Lung (tissue), 12 donors: Measurements from ENCODE around the gene AUTS2. TPM values are rescaled to one million over a fixed set of nuclear protein-coding genes. Genes with fewer than 3 reads are reported as not detected.
"Not testable (repeated sequence)": the region's sequence is repeated elsewhere in the genome, so short reads cannot be mapped to it uniquely, and the experiment has no call there.

Source experiments
- ATAC-seq: fragments of 200-7000 bp; cut with Tn5 transposase; one replicate; pipeline ENCODE4 v1.9.1; 2020; ENCODE audit warnings: moderate number of reproducible peaks; ENCODE audit not compliant: insufficient read depth, low FRiP score
- DNase-seq, 3 donors: peaks; one replicate each; pipeline ENCODE4 v3.0.0-alpha.2; 2013 to 2017
- H3K27ac ChIP-seq, 2 donors: one replicate each; pipeline ENCODE4 v1.5.1; 2013; ENCODE audit warnings: mild to moderate bottlenecking in 2 of 2, moderate library complexity in 2 of 2, control low read depth in 1 of 2, inconsistent platforms in 1 of 2, low read depth in 1 of 2, low read length in 1 of 2
- H3K27me3 ChIP-seq, 3 donors: one replicate each; pipeline ENCODE4 v1.5.1; 2013; ENCODE audit warnings: low read length in 2 of 3; ENCODE audit not compliant: control insufficient read depth in 3 of 3, insufficient read depth in 3 of 3
- H3K36me3 ChIP-seq, 4 donors: one replicate each; pipeline ENCODE4 v1.5.1; 2013; ENCODE audit warnings: low read length in 4 of 4, mild to moderate bottlenecking in 1 of 4, moderate library complexity in 1 of 4; ENCODE audit not compliant: control insufficient read depth in 4 of 4, insufficient read depth in 4 of 4
- H3K4me1 ChIP-seq, 5 donors: one replicate each; pipeline ENCODE4 v1.5.1; 2013; ENCODE audit warnings: low read length in 5 of 5, mild to moderate bottlenecking in 2 of 5, moderate library complexity in 1 of 5; ENCODE audit not compliant: control insufficient read depth in 5 of 5, insufficient read depth in 5 of 5
- H3K4me3 ChIP-seq: one replicate; pipeline ENCODE4 v1.5.1; 2013; ENCODE audit warnings: mild to moderate bottlenecking, control low read depth, moderate library complexity
- H3K9ac ChIP-seq, 2 donors: one replicate each; pipeline ENCODE4 v1.5.1; 2013; ENCODE audit warnings: low read length in 2 of 2, control low read depth in 1 of 2; ENCODE audit not compliant: insufficient read depth in 1 of 2
- H3K9me3 ChIP-seq, 4 donors: one replicate each; pipeline ENCODE4 v1.5.1; 2013; ENCODE audit warnings: low read length in 3 of 4, mild to moderate bottlenecking in 1 of 4, moderate library complexity in 1 of 4; ENCODE audit not compliant: control insufficient read depth in 4 of 4, insufficient read depth in 3 of 4
- WGBS, 2 donors: extraction: QIAGEN DNeasy Blood & Tissue Kit; methylation state at CpG; one replicate each; pipeline ENCODE4 v1.1.7; 2013; 5-methylcytosine and 5-hydroxymethylcytosine counted together
- polyA plus RNA-seq, 2 donors: library from polyadenylated mRNA; stranded (reverse); fragments of 200-250 nt; gene quantifications; one replicate each; pipeline ENCODE4 v1.2.1, GENCODE V29; 2013
- total RNA-seq, 2 donors: library from RNA; depleted of rRNA in 1 of 2; stranded (reverse); fragments of >200 nt in 1 of 2; gene quantifications; one replicate each; pipeline ENCODE4 v1.2.1, GENCODE V29; 2014 to 2021
- TF ChIP-seq, protein P1 (sequence below): IDR thresholded peaks from 2 replicates; pipeline ENCODE4 v1.5.1; 2012; ENCODE audit warnings: mild to moderate bottlenecking; ENCODE audit errors: control extremely low read depth, extremely low read depth
- donor health status: control.
- donor health status: control.
- donor health status: Bipolar disorder and iron deficiency.
- donor health status: healthy.
- donor health status: DM: yes; HTN: yes; CAD: no.

AUTS2 gene
- total and polyA plus RNA-seq, 4 donors: 11.8 to 115 (median 40.6) TPM

GRCh38 chr7:70268179-70268578, 669.9 kb downstream of the AUTS2 start:
- no peaks in the 10 kb centered on the region for H3K36me3 ChIP-seq

GRCh38 chr7:70270149-70270548, 671.9 kb downstream of the AUTS2 start:
- DNase-seq: no peak
- H3K9me3 ChIP-seq: no peaks in the 10 kb centered on the region
- H3K4me1 ChIP-seq: peaks cover 0 to 6% (median 0%) of the 10 kb centered on the region in 5 donors
- no peak overlapping the region for H3K27ac ChIP-seq
- H3K4me3 ChIP-seq: no peak overlapping the region
- no peak overlapping the region for H3K9ac ChIP-seq
- 93 to 96% methylated on average over 1 of the region's 1 CpG for WGBS, 2 donors
- H3K36me3 ChIP-seq: no peaks in the 10 kb centered on the region
- TF ChIP-seq, protein P1, sequence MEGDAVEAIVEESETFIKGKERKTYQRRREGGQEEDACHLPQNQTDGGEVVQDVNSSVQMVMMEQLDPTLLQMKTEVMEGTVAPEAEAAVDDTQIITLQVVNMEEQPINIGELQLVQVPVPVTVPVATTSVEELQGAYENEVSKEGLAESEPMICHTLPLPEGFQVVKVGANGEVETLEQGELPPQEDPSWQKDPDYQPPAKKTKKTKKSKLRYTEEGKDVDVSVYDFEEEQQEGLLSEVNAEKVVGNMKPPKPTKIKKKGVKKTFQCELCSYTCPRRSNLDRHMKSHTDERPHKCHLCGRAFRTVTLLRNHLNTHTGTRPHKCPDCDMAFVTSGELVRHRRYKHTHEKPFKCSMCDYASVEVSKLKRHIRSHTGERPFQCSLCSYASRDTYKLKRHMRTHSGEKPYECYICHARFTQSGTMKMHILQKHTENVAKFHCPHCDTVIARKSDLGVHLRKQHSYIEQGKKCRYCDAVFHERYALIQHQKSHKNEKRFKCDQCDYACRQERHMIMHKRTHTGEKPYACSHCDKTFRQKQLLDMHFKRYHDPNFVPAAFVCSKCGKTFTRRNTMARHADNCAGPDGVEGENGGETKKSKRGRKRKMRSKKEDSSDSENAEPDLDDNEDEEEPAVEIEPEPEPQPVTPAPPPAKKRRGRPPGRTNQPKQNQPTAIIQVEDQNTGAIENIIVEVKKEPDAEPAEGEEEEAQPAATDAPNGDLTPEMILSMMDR: no peak
- ATAC-seq: no peak
- no peaks in the 10 kb centered on the region for H3K27me3 ChIP-seq

More at GRCh38 chr7:70268179-70268578, 669.9 kb downstream of the AUTS2 start:
- Histone ChIP-seq H3K9me3 (no peaks in the 10 kb centered on the region), H3K27me3 (no peaks in the 10 kb centered on the region), H3K4me3 (no peak overlapping the region), H3K27ac (no peak overlapping the region), H3K9ac (no peak overlapping the region), H3K4me1 (peaks cover 0 to 10% (median 0%) of the 10 kb centered on the region in 5 donors)
- WGBS, 2 donors: 68% methylated on average over 2 of the region's 2 CpGs
- ATAC-seq (no peak), DNase-seq (no peak)
- TF ChIP-seq, protein P1: no peak

DNA sequence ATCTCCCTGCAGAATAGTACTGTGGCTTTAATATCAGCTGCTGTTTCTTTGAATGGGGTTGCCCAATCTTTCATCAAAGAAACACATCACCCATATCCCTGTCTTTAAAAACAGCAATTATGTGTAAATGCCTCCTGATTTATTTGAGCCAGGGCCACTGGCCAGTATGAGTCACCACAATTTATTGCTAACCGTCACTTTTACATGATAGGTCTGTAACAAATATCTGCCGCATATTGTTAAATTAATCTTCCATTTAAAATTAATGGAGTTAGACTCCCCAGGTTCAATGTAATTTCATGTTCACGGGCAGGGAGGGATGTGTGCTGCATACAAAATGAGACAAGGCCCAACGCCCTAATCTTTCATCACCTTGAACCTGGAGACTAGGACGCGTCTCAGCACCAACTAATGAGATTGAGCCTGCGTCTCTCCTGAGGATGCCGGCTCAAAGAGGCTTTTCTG, 673.4 kb downstream of the AUTS2 start:
- Histone ChIP-seq H3K27ac (no peak overlapping the region), H3K9ac (no peak overlapping the region), H3K36me3 (no peaks in the 10 kb centered on the region), H3K4me1 (peaks cover 0 to 6% (median 0%) of the 10 kb centered on the region in 5 donors), H3K4me3 (no peak overlapping the region), H3K9me3 (no peaks in the 10 kb centered on the region), H3K27me3 (no peaks in the 10 kb centered on the region)
- TF ChIP-seq, protein P1: no peak
- DNase-seq (peak in 1 of 3 donors; percentile 10), ATAC-seq (no peak)
- WGBS, 2 donors: 93 to 95% methylated on average over 8 of the region's 8 CpGs

GRCh38 chr7:70275570-70275969, 677.3 kb downstream of the AUTS2 start:
- not testable (repeated sequence) for ATAC-seq, H3K9me3 ChIP-seq, H3K27ac ChIP-seq

More at GRCh38 chr7:70275570-70275969, 677.3 kb downstream of the AUTS2 start:
- DNase-seq, H3K4me1 ChIP-seq, H3K4me3 ChIP-seq, H3K36me3 ChIP-seq, H3K27me3 ChIP-seq, H3K9ac ChIP-seq: not testable (repeated sequence)
- 76 to 89% methylated on average over 3 of the region's 3 CpGs for WGBS, 2 donors
